Activated B cell treated with CpG ODN at 0.5 μM for 24 hours (primary cell): ENCODE data around the gene CIAO2B. TPM values are rescaled to one million over a fixed set of nuclear protein-coding genes. Genes with fewer than 3 reads are reported as not detected.

ENCODE experiments used
- ATAC-seq: fragments of 200-7000 bp; cut with Tn5 transposase; one replicate; pipeline ENCODE4 v1.10.0; 2021; ENCODE audit warnings: low read depth, mild to moderate bottlenecking, moderate library complexity
- CTCF ChIA-PET: fragments of 350-600 bp; sonication (Branson Sonifier 250); formaldehyde crosslinking; loops from one replicate; lab custom pipeline; 2021; ENCODE audit warnings: antibody characterized with exemption; lab: Charles Lee
- POLR2A ChIA-PET: fragments of 350-600 bp; sonication (Branson Sonifier 250); formaldehyde crosslinking; loops from one replicate; lab custom pipeline; 2021; ENCODE audit warnings: antibody characterized with exemption; lab: Charles Lee
- DNase-seq: peaks from one replicate; pipeline ENCODE4 v3.0.0; 2022
- H3K27ac Mint-ChIP-seq: one replicate; pipeline ENCODE4 v1.8.0; 2020; ENCODE audit warnings: mixed read lengths
- H3K27me3 Mint-ChIP-seq: one replicate; pipeline ENCODE4 v1.8.0; 2021; ENCODE audit warnings: mixed read lengths
- H3K36me3 Mint-ChIP-seq: one replicate; pipeline ENCODE4 v1.8.0; 2021; ENCODE audit warnings: low read depth, mixed read lengths
- H3K4me1 Mint-ChIP-seq: one replicate; pipeline ENCODE4 v1.8.0; 2021; ENCODE audit warnings: mixed read lengths
- H3K4me3 Mint-ChIP-seq: one replicate; pipeline ENCODE4 v1.8.0; 2020; ENCODE audit warnings: mild to moderate bottlenecking, mixed read lengths
- H3K9me3 Mint-ChIP-seq: one replicate; pipeline ENCODE4 v1.8.0; 2020; ENCODE audit warnings: mixed read lengths
- CTCF ChIP-seq: fragments of 200-600 bp; IDR thresholded peaks from one replicate; pipeline ENCODE4 v1.8.0; 2022; ENCODE audit warnings: antibody characterized with exemption, mild to moderate bottlenecking
- intact Hi-C: fragments of 100-400 bp; cut with micrococcal nuclease; formaldehyde crosslinking; loops from one replicate; pipeline ENCODE4 v1.15.1; 2024
- total RNA-seq: library from RNA; stranded (reverse); gene quantifications from 2 replicates; pipeline ENCODE4 v1.2.3, GENCODE V29; 2022

The CIAO2B gene
- total RNA-seq, 1 donor from 2014 or later, result 66.2 TPM

- ATAC-seq (no peak), DNase-seq (no peak)
- TF ChIP-seq CTCF, result no peak
- Mint-ChIP-seq H3K27ac (no peak overlapping the region), H3K4me3 (no peak overlapping the region), H3K4me1 (peaks cover 14% of the 10 kb centered on the region), H3K27me3 (peaks cover 2% of the 10 kb centered on the region), H3K9me3 (no peaks in the 10 kb centered on the region), H3K36me3 (peaks cover 52% of the 10 kb centered on the region)
- CTCF ChIA-PET, result interaction anchor here (1.2 kb wide), 1 partner anchor 15 kb away, joined by 3 read pairs; no protein-coding TSS in a partner anchor
- POLR2A ChIA-PET, result interaction anchor here (1.5 kb wide), 1 partner anchor 10 kb away, joined by 5 read pairs; the partner anchor contains the start of gene CIAO2B
- intact Hi-C loops, result no loop called here
These were observed 9.3 kb upstream of the CIAO2B start for GRCh38 chr16:66943426-66944053.

GRCh38 chr16:66942981-66943380 is 8.8 kb upstream of the CIAO2B start:
- TF ChIP-seq CTCF, result no peak
- Mint-ChIP-seq H3K36me3 (peaks cover 52% of the 10 kb centered on the region), H3K27ac (no peak overlapping the region), H3K27me3 (peaks cover 2% of the 10 kb centered on the region), H3K4me1 (peaks cover 9% of the 10 kb centered on the region), H3K9me3 (no peaks in the 10 kb centered on the region), H3K4me3 (no peak overlapping the region)
- intact Hi-C loops, result no loop called here
- CTCF ChIA-PET, result no interaction called here
- POLR2A ChIA-PET, result interaction anchor here (1.5 kb wide), 1 partner anchor 9 kb away, joined by 5 read pairs; the partner anchor contains the start of gene CIAO2B
- DNase-seq (no peak), ATAC-seq (no peak)

DNA sequence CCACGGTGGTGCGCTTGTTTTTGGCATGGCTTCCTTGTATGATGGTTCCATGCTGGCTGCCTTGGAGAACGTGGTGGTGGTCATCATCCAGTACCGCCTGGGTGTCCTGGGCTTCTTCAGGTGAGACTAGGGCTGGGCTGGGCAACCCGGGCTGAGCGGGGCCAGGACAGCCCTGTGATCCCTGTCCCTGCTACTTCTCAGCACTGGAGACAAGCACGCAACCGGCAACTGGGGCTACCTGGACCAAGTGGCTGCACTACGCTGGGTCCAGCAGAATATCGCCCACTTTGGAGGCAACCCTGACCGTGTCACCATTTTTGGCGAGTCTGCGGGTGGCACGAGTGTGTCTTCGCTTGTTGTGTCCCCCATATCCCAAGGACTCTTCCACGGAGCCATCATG is 6.0 kb upstream of the CIAO2B start:
- ChIA-PET POLR2A (no interaction called here), CTCF (no interaction called here)
- intact Hi-C loops, result no loop called here
- H3K27ac Mint-ChIP-seq, result no peak overlapping the region
- DNase-seq (no peak), ATAC-seq (no peak)
- peaks cover 22% of the 10 kb centered on the region for H3K4me1 Mint-ChIP-seq
- peaks cover 61% of the 10 kb centered on the region for H3K36me3 Mint-ChIP-seq
- no peaks in the 10 kb centered on the region for H3K9me3 Mint-ChIP-seq
- TF ChIP-seq CTCF, result no peak
- no peak overlapping the region for H3K4me3 Mint-ChIP-seq
- H3K27me3 Mint-ChIP-seq, result no peaks in the 10 kb centered on the region

DNA sequence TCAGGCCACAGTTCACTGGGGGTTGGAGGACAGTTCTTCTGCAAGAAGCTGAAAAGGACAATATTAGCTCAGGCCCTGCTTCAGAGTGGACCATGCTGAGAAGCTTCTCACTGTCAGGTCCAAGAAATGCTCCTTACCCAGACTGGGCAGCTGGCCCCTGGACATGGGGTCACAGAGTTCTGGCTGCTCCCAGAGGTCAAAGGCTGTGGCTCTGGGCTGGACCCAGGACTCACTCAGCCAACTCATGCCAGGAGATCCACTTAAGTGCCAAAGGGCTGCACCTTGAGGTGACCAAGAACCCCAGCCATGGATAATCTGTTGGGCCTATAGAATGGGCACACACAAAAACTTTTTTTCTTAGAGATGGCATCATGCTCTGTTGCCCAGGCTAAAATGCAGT is 5.2 kb upstream of the CIAO2B start:
- Mint-ChIP-seq H3K27ac (no peak overlapping the region), H3K4me1 (peaks cover 29% of the 10 kb centered on the region), H3K27me3 (no peaks in the 10 kb centered on the region), H3K9me3 (no peaks in the 10 kb centered on the region), H3K4me3 (no peak overlapping the region), H3K36me3 (peaks cover 65% of the 10 kb centered on the region)
- ATAC-seq (no peak), DNase-seq (no peak)
- no peak for TF ChIP-seq CTCF
- ChIA-PET CTCF (no interaction called here), POLR2A (no interaction called here)
- intact Hi-C loops, result no loop called here

DNA sequence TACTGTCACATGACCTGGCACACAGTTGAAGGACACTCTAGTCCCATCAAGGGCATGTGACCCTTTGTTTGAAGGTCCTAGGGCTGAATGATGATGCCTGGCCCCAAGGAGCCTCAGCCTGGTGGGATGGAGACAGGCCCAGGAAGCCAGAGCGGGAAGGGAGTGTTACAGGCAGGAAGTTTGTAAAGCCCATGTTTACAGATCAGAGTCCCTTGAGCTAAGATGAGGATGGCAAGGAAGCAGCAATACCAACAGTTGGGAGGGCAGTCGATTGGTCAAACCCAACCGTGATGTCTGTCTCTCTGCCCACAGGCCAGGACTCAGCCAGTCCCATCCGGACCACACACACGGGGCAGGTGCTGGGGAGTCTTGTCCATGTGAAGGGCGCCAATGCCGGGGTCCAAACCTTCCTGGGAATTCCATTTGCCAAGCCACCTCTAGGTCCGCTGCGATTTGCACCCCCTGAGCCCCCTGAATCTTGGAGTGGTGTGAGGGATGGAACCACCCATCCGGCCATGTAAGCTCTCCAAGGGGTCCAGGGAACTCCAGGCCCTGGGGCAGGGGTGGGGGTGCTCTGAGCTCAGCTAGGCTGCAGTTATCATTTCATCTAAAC is 3.6 kb upstream of the CIAO2B start:
- intact Hi-C loops, result no loop called here
- TF ChIP-seq CTCF, result no peak
- no peak for ATAC-seq
- Mint-ChIP-seq H3K27me3 (no peaks in the 10 kb centered on the region), H3K9me3 (no peaks in the 10 kb centered on the region), H3K27ac (no peak overlapping the region), H3K36me3 (peaks cover 67% of the 10 kb centered on the region), H3K4me3 (no peak overlapping the region), H3K4me1 (peaks cover 45% of the 10 kb centered on the region)
- ChIA-PET CTCF (no interaction called here), POLR2A (no interaction called here)
- no peak for DNase-seq
